HK-2 (cell line): ENCODE data around the gene ICOS.

Source experiments
- DNase-seq: peaks from one replicate; pipeline ENCODE4 v3.0.0-alpha.2; 2018; ENCODE audit not compliant: unreplicated experiment

The ICOS gene

GRCh38 chr2:204010628-204011560, 74.3 kb downstream of the ICOS start:
- no peak for DNase-seq
